Measurements from ENCODE around the gene POLR2H.

- no peak for TF ChIP-seq CTCF (conservative IDR thresholded peaks at IDR 0.05)
- TF ChIP-seq EZH2 (IDR thresholded peaks at IDR 0.05; ENCODE audit: low read depth), result no peak
These were observed 28.3 kb upstream of the POLR2H start for GRCh38 chr3:184333190-184333589.

Measured in PC-9 (cell line).